Measurements from ENCODE around the gene OR52N4.
"Not testable (repeated sequence)": the region's sequence is repeated elsewhere in the genome, so short reads cannot be mapped to it uniquely, and the experiment has no call there.

OR52N4 gene

GRCh38 chr11:5753943-5754342 lies at the start of gene OR52N4:
OR52N4 (plus strand) TSS chr11:5754243; CDS start chr11:5754741, 498 bp downstream.
- no peak for DNase-seq (ENCODE audit: low spot score)

GRCh38 chr11:5705688-5706087 lies 48.4 kb upstream of the OR52N4 start:
- no peak for DNase-seq (ENCODE audit: low spot score)

- no peak for DNase-seq (ENCODE audit: low spot score)
Measured at GRCh38 chr11:5712507-5712906, 41.5 kb upstream of the OR52N4 start.

- no peak for DNase-seq (ENCODE audit: low spot score)
Measured at GRCh38 chr11:5713695-5714094, 40.3 kb upstream of the OR52N4 start.

GRCh38 chr11:5716518-5716917 lies 37.5 kb upstream of the OR52N4 start:
- not testable (repeated sequence) for DNase-seq (ENCODE audit: low spot score)

GRCh38 chr11:5719703-5720495 lies 34.1 kb upstream of the OR52N4 start:
- no peak for DNase-seq (ENCODE audit: low spot score)

- no peak for DNase-seq (ENCODE audit: low spot score)
Measured at GRCh38 chr11:5722622-5723021, 31.4 kb upstream of the OR52N4 start.

GRCh38 chr11:5726351-5726750 lies 27.7 kb upstream of the OR52N4 start:
- DNase-seq (ENCODE audit: low spot score): no peak

- DNase-seq (ENCODE audit: low spot score): no peak
Measured at GRCh38 chr11:5727691-5728090, 26.4 kb upstream of the OR52N4 start.

GRCh38 chr11:5736396-5736795 lies 17.6 kb upstream of the OR52N4 start, which contains the start of gene OR56B1:
OR56B1 (plus strand) TSS chr11:5736448; CDS start chr11:5736517, 69 bp downstream.
- no peak for DNase-seq (ENCODE audit: low spot score)

GRCh38 chr11:5737091-5737490 lies 17.0 kb upstream of the OR52N4 start:
- no peak for DNase-seq (ENCODE audit: low spot score)

GRCh38 chr11:5737670-5738392 lies 16.2 kb upstream of the OR52N4 start:
- DNase-seq (ENCODE audit: low spot score): no peak

GRCh38 chr11:5738431-5738830 lies 15.6 kb upstream of the OR52N4 start:
- no peak for DNase-seq (ENCODE audit: low spot score)

- no peak for DNase-seq (ENCODE audit: low spot score)
Measured at GRCh38 chr11:5746614-5747013, 7.4 kb upstream of the OR52N4 start.

- DNase-seq (ENCODE audit: low spot score): no peak
Measured at GRCh38 chr11:5749836-5750235, 4.2 kb upstream of the OR52N4 start.

GRCh38 chr11:5767056-5767455 lies 13.0 kb downstream of the OR52N4 start:
- DNase-seq (ENCODE audit: low spot score): no peak

GRCh38 chr11:5783255-5783654 lies 29.2 kb downstream of the OR52N4 start, which contains the start of gene OR52N5:
OR52N5 (minus strand) TSS chr11:5783355; CDS start chr11:5778634, 4,721 bp downstream.
- no peak for DNase-seq (ENCODE audit: low spot score)

- DNase-seq (ENCODE audit: low spot score): no peak
Measured at GRCh38 chr11:5791165-5791564, 37.1 kb downstream of the OR52N4 start, which contains the start of gene OR52N1. OR52N1 (minus strand) TSS chr11:5791265; CDS start chr11:5788816, 2,449 bp downstream.

GRCh38 chr11:5796541-5796940 lies 42.5 kb downstream of the OR52N4 start:
- DNase-seq (ENCODE audit: low spot score): no peak

- DNase-seq (ENCODE audit: low spot score): no peak
Measured at GRCh38 chr11:5803982-5804381, 49.9 kb downstream of the OR52N4 start.

Data from pons (tissue), 1 donor.